Transverse colon (tissue), 4 donors: ENCODE results near the gene MGAT5. TPM values are rescaled to one million over a fixed set of nuclear protein-coding genes. Genes with fewer than 3 reads are reported as not detected.

Experiments
- DNase-seq: peaks from one replicate; pipeline ENCODE4 v3.0.0-alpha.2; 2019
- H3K27ac ChIP-seq, 4 donors: fragments of 200-600 bp; sonication (generic); 2 replicates each; pipeline ENCODE4 v1.5.1; 2016 to 2018; ENCODE audit warnings: inconsistent platforms in 4 of 4
- H3K27me3 ChIP-seq: fragments of 200-600 bp; sonication (generic); 2 replicates; pipeline ENCODE4 v1.5.1; 2017; ENCODE audit warnings: inconsistent platforms
- H3K36me3 ChIP-seq, 4 donors: fragments of 200-600 bp; sonication (generic); 2 replicates each; pipeline ENCODE4 v1.5.1; 2017 to 2019; ENCODE audit warnings: inconsistent platforms in 4 of 4
- H3K4me1 ChIP-seq, 4 donors: fragments of 200-600 bp; sonication (generic); 2 replicates each; pipeline ENCODE4 v1.5.1; 2017 to 2020; ENCODE audit warnings: inconsistent platforms in 4 of 4
- H3K4me3 ChIP-seq, 4 donors: fragments of 200-600 bp; sonication (generic); 1 replicate in 1 of 4; 2 replicates in 3 of 4; pipeline versions ENCODE4 v1.5.1 to v1.6.1; 2017 to 2019; ENCODE audit warnings: inconsistent platforms in 4 of 4
- H3K9me3 ChIP-seq, 2 donors: fragments of 200-600 bp; sonication (generic); 2 replicates each; pipeline ENCODE4 v1.5.1; 2017 to 2019; ENCODE audit warnings: inconsistent platforms in 2 of 2
- CTCF ChIP-seq, 5 experiments: fragments of 200-600 bp in 3 of 5; fragments of 450-650 bp in 2 of 5; sonication (generic) in 3 of 5; IDR thresholded peaks; 1 replicate in 2 of 5; 2 replicates in 3 of 5; pipeline ENCODE4 v1.5.1; 2016 to 2017; ENCODE audit warnings: antibody characterized with exemption in 5 of 5, inconsistent platforms in 3 of 5, mild to moderate bottlenecking in 2 of 5, moderate library complexity in 1 of 5
- EP300 ChIP-seq: sonication (generic); formaldehyde crosslinking; IDR thresholded peaks from one replicate; pipeline ENCODE4 v1.6.1; 2017; ENCODE audit warnings: antibody characterized with exemption, low read depth
- POLR2A ChIP-seq: fragments of 450-650 bp; IDR thresholded peaks from one replicate; pipeline ENCODE4 v1.6.1; 2016; ENCODE audit warnings: antibody characterized with exemption, mild to moderate bottlenecking, moderate library complexity
- POLR2AphosphoS5 ChIP-seq, 3 donors: sonication (generic); formaldehyde crosslinking; IDR thresholded peaks; one replicate each; pipeline ENCODE4 v1.6.1; 2016; ENCODE audit warnings: antibody characterized with exemption in 3 of 3
- WGBS, 2 donors: methylation state at CpG; one replicate each; pipeline ENCODE4 v1.1.5; 2018; ENCODE audit warnings: low coverage in 1 of 2; 5-methylcytosine and 5-hydroxymethylcytosine counted together
- in situ Hi-C, 4 donors: fragments of 200-750 bp; cut with MboI; loops; one replicate each; pipeline versions ENCODE4 v1.15.0 to v1.15.1; 2017; ENCODE audit warnings: low sequenced_read_pairs in 3 of 4, low pct_ligation_motif_present in 1 of 4, low pct_unique_long_range_greater_than_20kb in 1 of 4
- intact Hi-C: fragments of 100-400 bp; cut with DNase I; formaldehyde crosslinking; loops from one replicate; pipeline ENCODE4 v1.15.1; 2023; ENCODE audit warnings: low total_unique reads
- total RNA-seq, 4 donors: library from RNA; depleted of rRNA; stranded (reverse); fragments of >200 nt; gene quantifications; one replicate each; pipeline ENCODE4 v1.1.0, GENCODE V29; 2016

Gene MGAT5
- total RNA-seq, 4 donors from 2014 or later = 23.6 to 67.6 (median 55.2) TPM

DNA sequence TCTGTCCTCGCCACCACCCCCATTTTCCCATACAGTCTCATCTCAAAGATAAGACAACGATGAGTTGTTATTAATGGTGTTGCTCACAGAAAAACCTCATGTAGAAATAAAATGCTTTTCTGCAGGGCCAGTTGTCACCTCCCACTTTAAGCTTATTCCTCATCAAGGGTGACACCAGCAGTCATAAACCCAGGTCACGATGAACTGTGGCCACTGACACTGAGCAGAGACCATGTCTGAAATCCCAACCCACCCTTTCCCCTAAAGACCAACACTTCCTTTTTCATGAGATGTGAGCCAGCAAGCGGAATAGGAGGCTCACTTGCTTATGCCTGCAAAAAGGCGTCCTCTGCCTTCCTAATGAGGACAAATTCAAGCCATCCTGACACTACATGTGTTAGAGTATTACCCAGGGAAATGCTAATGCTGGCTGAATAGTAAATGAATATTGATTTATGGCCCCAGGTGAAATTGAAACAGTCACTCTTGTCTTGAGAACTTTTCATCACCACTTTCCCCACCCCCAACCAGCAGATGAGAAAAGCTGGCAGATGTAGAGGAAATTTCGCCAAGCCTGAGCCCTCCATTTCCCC lies 228.4 kb downstream of the MGAT5 start:
- Histone ChIP-seq H3K4me3 (no peak overlapping the region), H3K27ac (no peak overlapping the region), H3K4me1 (no peaks in the 10 kb centered on the region), H3K27me3 (no peaks in the 10 kb centered on the region), H3K36me3 (no peaks in the 10 kb centered on the region), H3K9me3 (no peaks in the 10 kb centered on the region)
- no peak for TF ChIP-seq CTCF (IDR thresholded peaks at IDR 0.05)
- TF ChIP-seq POLR2A = no peak
- TF ChIP-seq POLR2AphosphoS5 (IDR thresholded peaks at IDR 0.05) = no peak
- in situ Hi-C loops = no loop called here
- no peak for DNase-seq
- WGBS, 2 donors = 85 to 100% methylated on average over 3 to 6 of the region's 6 CpGs
- intact Hi-C loops = no loop called here

DNA sequence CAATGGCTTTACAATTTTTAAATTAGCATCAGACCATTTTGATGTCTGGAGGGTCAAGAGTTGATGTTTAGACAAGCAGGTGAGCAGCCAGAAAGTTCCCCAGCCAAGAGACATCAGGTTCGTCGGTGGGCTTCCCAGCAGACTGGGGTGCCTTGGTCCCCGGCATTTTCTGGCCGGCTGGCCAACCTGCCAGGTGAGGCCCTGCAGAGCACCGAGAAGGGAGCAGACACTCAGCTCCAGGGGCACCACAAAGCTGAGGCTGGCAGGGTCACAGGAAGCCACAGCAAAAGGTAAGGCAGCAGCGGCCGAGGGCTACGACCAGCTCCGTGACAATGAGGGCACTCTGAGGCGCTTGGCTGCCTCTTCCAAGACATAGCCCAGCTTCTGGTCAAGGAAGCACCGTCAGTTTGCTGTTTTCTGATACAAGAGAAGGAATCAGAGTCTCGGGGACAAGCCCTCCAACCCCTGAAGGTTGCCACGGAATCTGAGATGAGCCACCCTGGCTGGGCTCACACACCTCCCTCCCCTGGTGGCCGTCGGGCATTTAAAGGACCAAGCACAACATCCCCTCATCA lies 229.0 kb downstream of the MGAT5 start:
- intact Hi-C loops = no loop called here
- Histone ChIP-seq H3K36me3 (no peaks in the 10 kb centered on the region), H3K9me3 (no peaks in the 10 kb centered on the region), H3K27ac (no peak overlapping the region), H3K27me3 (no peaks in the 10 kb centered on the region), H3K4me3 (no peak overlapping the region), H3K4me1 (no peaks in the 10 kb centered on the region)
- no peak for TF ChIP-seq POLR2AphosphoS5 (IDR thresholded peaks at IDR 0.05)
- TF ChIP-seq POLR2A = no peak
- TF ChIP-seq EP300 = no peak
- no peak for TF ChIP-seq CTCF (IDR thresholded peaks at IDR 0.05)
- no peak for DNase-seq
- in situ Hi-C loops = no loop called here
- WGBS, 2 donors = 90% methylated on average over 15 of the region's 15 CpGs; no CpG with 5 or more reads in 1 of the 2 donors

- TF ChIP-seq EP300 = no peak
- no peak for TF ChIP-seq POLR2A
- TF ChIP-seq CTCF (IDR thresholded peaks at IDR 0.05) = no peak
- no peak for TF ChIP-seq POLR2AphosphoS5 (IDR thresholded peaks at IDR 0.05)
- Histone ChIP-seq H3K36me3 (no peaks in the 10 kb centered on the region), H3K4me3 (no peak overlapping the region), H3K27ac (no peak overlapping the region), H3K27me3 (peaks cover 6% of the 10 kb centered on the region), H3K4me1 (no peaks in the 10 kb centered on the region), H3K9me3 (no peaks in the 10 kb centered on the region)
- 79% methylated on average over 11 of the region's 11 CpGs; no CpG with 5 or more reads in 1 of the 2 donors for WGBS, 2 donors
- intact Hi-C loops = no loop called here
- in situ Hi-C loops = no loop called here
- no peak for DNase-seq
Observed at GRCh38 chr2:134489732-134490384, 236.0 kb downstream of the MGAT5 start.

GRCh38 chr2:134490559-134490958 lies 236.7 kb downstream of the MGAT5 start:
- Histone ChIP-seq H3K36me3 (no peaks in the 10 kb centered on the region), H3K27ac (no peak overlapping the region), H3K4me1 (no peaks in the 10 kb centered on the region), H3K4me3 (no peak overlapping the region), H3K27me3 (peaks cover 6% of the 10 kb centered on the region), H3K9me3 (no peaks in the 10 kb centered on the region)
- 83 to 90% methylated on average over 4 of the region's 4 CpGs for WGBS, 2 donors
- intact Hi-C loops (no loop called here), in situ Hi-C loops (no loop called here)
- no peak for TF ChIP-seq POLR2AphosphoS5 (IDR thresholded peaks at IDR 0.05)
- TF ChIP-seq POLR2A = no peak
- TF ChIP-seq EP300 = no peak
- no peak for TF ChIP-seq CTCF (IDR thresholded peaks at IDR 0.05)
- DNase-seq = no peak
